Thymus (tissue), 11 donors: Measurements from ENCODE around the gene RPRD2. TPM values are rescaled to one million over a fixed set of nuclear protein-coding genes. Genes with fewer than 3 reads are reported as not detected.

ENCODE experiments used
- DNase-seq, 9 donors: peaks; one replicate each; pipeline ENCODE4 v3.0.0-alpha.2; 2013; ENCODE audit warnings: low spot score in 9 of 9, low read depth in 6 of 9, missing footprints in 1 of 9
- H3K27ac ChIP-seq, 2 donors: one replicate each; pipeline ENCODE4 v1.5.1; 2013; ENCODE audit warnings: control low read depth in 1 of 2, low read depth in 1 of 2, low read length in 1 of 2, mild to moderate bottlenecking in 1 of 2, moderate library complexity in 1 of 2
- H3K27me3 ChIP-seq, 2 donors: one replicate each; pipeline ENCODE4 v1.5.1; 2013; ENCODE audit warnings: low read length in 1 of 2; ENCODE audit not compliant: control insufficient read depth in 2 of 2, insufficient read depth in 1 of 2
- H3K36me3 ChIP-seq, 2 donors: one replicate each; pipeline ENCODE4 v1.5.1; 2013; ENCODE audit warnings: low read length in 1 of 2, mild to moderate bottlenecking in 1 of 2, moderate library complexity in 1 of 2; ENCODE audit not compliant: control insufficient read depth in 2 of 2, insufficient read depth in 2 of 2
- H3K4me1 ChIP-seq, 2 donors: one replicate each; pipeline ENCODE4 v1.5.1; 2013; ENCODE audit warnings: low read length in 2 of 2; ENCODE audit not compliant: control insufficient read depth in 2 of 2, insufficient read depth in 2 of 2
- H3K4me3 ChIP-seq, 2 donors: one replicate each; pipeline ENCODE4 v1.5.1; 2013; ENCODE audit warnings: low read length in 2 of 2, control low read depth in 1 of 2, mild to moderate bottlenecking in 1 of 2
- H3K9me3 ChIP-seq, 2 donors: one replicate each; pipeline ENCODE4 v1.5.1; 2013; ENCODE audit warnings: low read length in 1 of 2, mild to moderate bottlenecking in 1 of 2; ENCODE audit not compliant: control insufficient read depth in 2 of 2, insufficient read depth in 1 of 2
- WGBS: extraction: QIAGEN DNeasy Blood & Tissue Kit; methylation state at CpG from one replicate; pipeline ENCODE4 v1.1.7; 2013; 5-methylcytosine and 5-hydroxymethylcytosine counted together
- polyA plus RNA-seq: library from polyadenylated mRNA; stranded (reverse); fragments of 200-250 nt; gene quantifications from one replicate; pipeline ENCODE4 v1.2.3, GENCODE V29; 2013
- total RNA-seq: library from RNA; stranded (reverse); fragments of 120-200 nt; gene quantifications from one replicate; pipeline ENCODE4 v1.2.4, GENCODE V29; 2013
- donor health status: healthy.

RPRD2 gene
- total and polyA plus RNA-seq, 2 donors, result 6.2 to 7.1 TPM

DNA sequence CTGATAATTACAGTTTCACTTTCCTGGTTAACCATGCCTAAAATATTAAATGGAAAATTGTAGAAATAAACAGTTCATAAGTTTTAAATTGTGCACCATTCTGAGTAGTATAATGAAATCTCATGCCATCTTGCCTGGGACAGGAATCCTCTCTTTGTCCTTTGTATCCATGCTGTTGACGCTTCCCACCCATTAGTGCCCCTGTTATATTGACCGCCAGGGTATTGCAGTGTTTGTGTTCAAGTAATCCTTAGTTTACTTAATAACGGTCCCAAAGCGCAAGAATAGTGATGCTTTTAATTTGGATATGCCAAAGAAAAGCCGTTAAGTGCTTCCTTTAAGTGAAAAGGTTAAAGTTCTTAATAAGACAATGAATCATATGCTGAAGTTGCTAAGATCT lies 41.7 kb downstream of the RPRD2 start:
- Histone ChIP-seq H3K4me1 (no peaks in the 10 kb centered on the region), H3K4me3 (no peak overlapping the region), H3K36me3 (no peaks in the 10 kb centered on the region), H3K27me3 (no peaks in the 10 kb centered on the region), H3K9me3 (no peaks in the 10 kb centered on the region), H3K27ac (no peak overlapping the region)
- WGBS, result 98% methylated on average over 5 of the region's 5 CpGs
- DNase-seq, result no peak

DNA sequence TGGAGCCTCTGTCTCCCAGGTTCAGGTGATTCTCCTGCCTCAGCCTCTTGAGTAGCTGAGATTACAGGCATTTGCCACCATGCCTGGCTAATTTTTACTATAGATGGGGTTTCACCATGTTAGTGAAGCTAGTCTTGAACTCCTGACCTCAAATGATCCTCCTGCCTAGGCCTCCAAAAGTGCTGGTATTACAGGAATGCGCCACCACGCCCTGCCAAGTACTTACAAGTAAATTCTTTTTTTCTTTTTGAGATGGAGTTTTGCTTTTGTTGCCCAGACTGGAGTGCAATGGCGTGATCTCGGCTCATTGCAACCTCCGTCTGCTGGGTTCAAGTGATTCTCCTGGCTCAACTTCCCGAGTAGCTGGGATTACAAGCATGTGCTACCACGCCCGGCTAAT lies 42.5 kb downstream of the RPRD2 start:
- WGBS, result 92% methylated on average over 8 of the region's 8 CpGs

DNA sequence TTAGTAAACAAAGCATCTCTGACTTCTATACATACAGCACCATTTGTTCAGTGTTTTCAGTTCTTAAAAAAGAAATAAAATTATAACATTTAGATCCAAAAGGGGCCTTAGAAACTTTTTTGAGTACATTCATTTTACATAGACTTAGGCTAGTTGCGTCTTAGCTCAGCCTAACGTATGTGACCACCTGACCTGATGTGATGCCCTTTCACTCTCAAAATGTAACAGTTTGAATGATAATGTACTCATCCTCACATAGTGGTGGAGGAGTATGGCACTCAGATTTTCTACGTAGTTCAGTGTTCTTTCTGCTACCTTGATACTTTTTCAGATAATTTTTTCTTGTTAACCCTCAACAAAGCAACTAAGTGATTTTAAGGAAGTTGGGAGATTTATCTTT lies 43.4 kb downstream of the RPRD2 start:
- H3K36me3 ChIP-seq, result peaks cover 0 to 2% of the 10 kb centered on the region in 2 donors
- 89% methylated on average over 3 of the region's 3 CpGs for WGBS
- no peaks in the 10 kb centered on the region for H3K4me1 ChIP-seq
- H3K9me3 ChIP-seq, result no peaks in the 10 kb centered on the region
- no peaks in the 10 kb centered on the region for H3K27me3 ChIP-seq
- H3K4me3 ChIP-seq, result no peak overlapping the region
- DNase-seq, result no peak
- H3K27ac ChIP-seq, result no peak overlapping the region

More for the DNA sequence above, 42.5 kb downstream of the RPRD2 start:
- Histone ChIP-seq H3K4me3 (no peak overlapping the region), H3K36me3 (no peaks in the 10 kb centered on the region), H3K27me3 (no peaks in the 10 kb centered on the region), H3K9me3 (no peaks in the 10 kb centered on the region), H3K27ac (no peak overlapping the region), H3K4me1 (no peaks in the 10 kb centered on the region)
- DNase-seq, result no peak

DNA sequence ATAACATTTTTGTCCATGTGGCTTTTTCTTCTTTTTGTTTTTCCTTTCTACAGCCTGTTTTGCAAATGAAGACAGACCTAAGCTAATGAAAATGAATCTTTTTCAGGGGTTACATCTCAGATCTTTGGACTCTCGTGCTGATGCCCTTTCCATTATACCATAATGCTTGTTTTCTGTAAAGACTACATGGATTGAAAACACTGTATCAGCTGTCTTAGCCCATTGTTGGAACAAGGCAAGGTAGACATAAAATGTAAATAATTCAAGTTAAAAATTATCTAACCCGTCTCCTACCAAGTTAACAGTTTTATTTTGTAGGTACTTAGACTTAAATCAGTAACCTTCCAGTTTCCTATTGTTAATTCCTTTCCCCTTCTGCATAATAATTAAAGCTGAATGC lies 44.9 kb downstream of the RPRD2 start:
- Histone ChIP-seq H3K27ac (no peak overlapping the region), H3K4me3 (no peak overlapping the region), H3K4me1 (no peaks in the 10 kb centered on the region), H3K9me3 (no peaks in the 10 kb centered on the region), H3K27me3 (no peaks in the 10 kb centered on the region), H3K36me3 (peaks cover 0 to 2% of the 10 kb centered on the region in 2 donors)
- no peak for DNase-seq
- 100% methylated on average over 2 of the region's 2 CpGs for WGBS

DNA sequence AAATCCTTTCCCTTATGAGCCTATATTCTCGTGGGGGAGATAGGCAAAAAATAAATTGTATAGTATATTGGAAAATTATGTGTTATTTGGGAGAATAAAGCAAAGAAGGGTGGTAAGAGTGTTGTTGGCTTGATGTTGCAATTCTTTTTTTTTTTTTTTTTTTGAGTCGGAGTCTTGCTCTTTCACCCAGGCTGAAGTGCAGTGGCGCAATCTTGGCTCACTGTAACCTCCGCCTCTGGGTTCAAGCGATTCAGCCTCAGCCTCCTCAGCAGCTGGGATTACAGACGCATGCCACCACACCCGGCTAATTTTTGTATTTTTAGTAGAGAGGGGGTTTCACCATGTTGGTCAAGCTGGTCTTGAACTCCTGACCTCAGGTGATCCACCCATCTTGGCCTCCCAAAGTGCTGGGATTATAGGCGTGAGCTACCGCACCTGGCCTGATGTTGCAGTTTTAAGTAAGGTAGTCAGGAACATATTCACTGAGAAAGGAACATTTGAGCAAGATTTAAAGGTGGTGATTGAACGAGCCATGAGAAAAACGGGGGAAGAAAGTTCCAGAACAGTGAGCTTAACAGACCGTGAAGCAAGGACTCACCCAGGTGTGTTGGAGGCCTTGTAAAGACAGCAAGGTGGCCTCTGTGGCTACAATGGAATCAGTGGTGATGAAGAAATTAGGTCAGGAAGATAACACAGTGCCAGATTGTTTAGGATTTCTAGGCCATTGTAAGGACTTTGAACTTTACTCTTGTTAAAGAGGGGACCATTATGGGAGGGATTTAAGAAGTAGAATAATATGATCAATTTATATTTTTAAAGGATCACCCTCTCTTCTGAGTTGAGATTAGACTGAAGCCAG lies 45.8 kb downstream of the RPRD2 start:
- DNase-seq, result no peak
- no peak overlapping the region for H3K4me3 ChIP-seq
- H3K9me3 ChIP-seq, result no peaks in the 10 kb centered on the region
- H3K27me3 ChIP-seq, result no peaks in the 10 kb centered on the region
- H3K4me1 ChIP-seq, result no peaks in the 10 kb centered on the region
- peaks cover 0 to 2% of the 10 kb centered on the region in 2 donors for H3K36me3 ChIP-seq
- H3K27ac ChIP-seq, result no peak overlapping the region
- WGBS, result 97% methylated on average over 12 of the region's 12 CpGs

DNA sequence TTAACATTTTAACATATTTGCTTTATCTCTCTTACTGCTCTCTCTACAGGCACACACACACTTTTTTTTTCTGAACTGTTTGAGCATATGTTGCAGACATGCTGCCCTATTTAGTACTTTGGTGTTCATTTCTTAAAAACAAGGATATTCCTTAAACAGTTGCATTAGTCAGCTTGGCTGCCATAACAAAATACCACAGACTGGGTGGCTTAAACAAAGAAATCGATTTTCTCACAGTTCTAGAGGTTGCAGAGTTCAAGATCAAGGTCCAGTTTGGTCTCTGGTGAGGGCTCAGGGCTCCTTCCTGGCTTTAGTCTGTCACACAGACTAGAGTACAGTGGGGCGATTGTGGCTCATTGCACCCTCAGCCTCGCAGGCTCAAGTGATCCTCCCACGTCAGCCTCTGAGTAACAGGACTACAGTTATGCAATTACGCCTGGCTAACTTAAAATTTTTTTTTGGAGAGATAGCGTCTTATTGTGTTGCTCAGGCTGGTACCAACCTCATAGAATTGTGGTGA lies 46.7 kb downstream of the RPRD2 start:
- 90% methylated on average over 6 of the region's 6 CpGs for WGBS
- DNase-seq, result no peak
- no peaks in the 10 kb centered on the region for H3K4me1 ChIP-seq

DNA sequence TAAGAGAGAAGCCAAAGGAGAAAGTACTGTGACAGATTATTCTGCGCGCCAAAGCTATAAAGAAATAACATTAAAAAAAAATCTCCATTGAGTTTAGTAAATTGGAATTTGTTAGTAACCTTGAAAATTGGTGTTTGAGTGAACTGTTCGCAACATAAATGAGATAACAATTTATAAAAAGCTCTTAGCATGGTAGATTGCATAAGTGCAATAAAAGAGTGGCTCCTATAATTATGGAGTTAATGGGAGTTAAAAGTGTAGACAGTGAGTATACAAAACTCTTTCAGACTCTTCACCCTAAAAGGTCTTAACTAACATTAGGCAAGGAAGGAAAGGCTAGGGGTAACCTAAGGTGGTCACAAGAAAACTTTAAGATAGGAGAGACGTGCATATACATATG lies 50.6 kb downstream of the RPRD2 start:
- Histone ChIP-seq H3K9me3 (no peaks in the 10 kb centered on the region), H3K36me3 (peaks cover 6 to 9% of the 10 kb centered on the region in 2 donors), H3K27ac (no peak overlapping the region), H3K27me3 (no peaks in the 10 kb centered on the region), H3K4me3 (no peak overlapping the region), H3K4me1 (no peaks in the 10 kb centered on the region)
- DNase-seq, result no peak
- 98% methylated on average over 4 of the region's 4 CpGs for WGBS

More for the DNA sequence above, 46.7 kb downstream of the RPRD2 start:
- Histone ChIP-seq H3K36me3 (peaks cover 0 to 2% of the 10 kb centered on the region in 2 donors), H3K27me3 (no peaks in the 10 kb centered on the region), H3K9me3 (no peaks in the 10 kb centered on the region), H3K4me3 (no peak overlapping the region), H3K27ac (no peak overlapping the region)

DNA sequence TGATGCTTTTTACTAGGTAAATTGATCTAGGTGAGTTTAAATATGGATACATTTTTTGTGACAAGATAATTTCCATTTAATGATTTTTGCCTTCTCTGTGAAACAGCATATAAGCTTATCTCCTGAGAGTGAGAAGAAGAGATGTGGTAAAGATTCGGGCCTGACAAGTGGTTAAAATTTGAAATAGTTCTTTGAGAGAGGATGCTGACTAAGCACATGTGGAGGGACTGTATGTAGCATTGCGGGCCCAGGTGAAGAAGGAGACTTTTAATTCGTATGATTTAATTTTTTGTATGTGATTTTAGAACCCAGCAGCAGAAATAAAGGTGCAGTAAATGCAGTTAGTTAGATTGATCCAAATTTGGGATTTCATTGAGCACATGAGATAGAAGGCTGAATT lies 51.9 kb downstream of the RPRD2 start:
- WGBS, result 95% methylated on average over 3 of the region's 3 CpGs
- Histone ChIP-seq H3K4me3 (no peak overlapping the region), H3K9me3 (no peaks in the 10 kb centered on the region), H3K27me3 (no peaks in the 10 kb centered on the region), H3K4me1 (no peaks in the 10 kb centered on the region), H3K36me3 (peaks cover 9 to 18% of the 10 kb centered on the region in 2 donors), H3K27ac (no peak overlapping the region)
- no peak for DNase-seq

DNA sequence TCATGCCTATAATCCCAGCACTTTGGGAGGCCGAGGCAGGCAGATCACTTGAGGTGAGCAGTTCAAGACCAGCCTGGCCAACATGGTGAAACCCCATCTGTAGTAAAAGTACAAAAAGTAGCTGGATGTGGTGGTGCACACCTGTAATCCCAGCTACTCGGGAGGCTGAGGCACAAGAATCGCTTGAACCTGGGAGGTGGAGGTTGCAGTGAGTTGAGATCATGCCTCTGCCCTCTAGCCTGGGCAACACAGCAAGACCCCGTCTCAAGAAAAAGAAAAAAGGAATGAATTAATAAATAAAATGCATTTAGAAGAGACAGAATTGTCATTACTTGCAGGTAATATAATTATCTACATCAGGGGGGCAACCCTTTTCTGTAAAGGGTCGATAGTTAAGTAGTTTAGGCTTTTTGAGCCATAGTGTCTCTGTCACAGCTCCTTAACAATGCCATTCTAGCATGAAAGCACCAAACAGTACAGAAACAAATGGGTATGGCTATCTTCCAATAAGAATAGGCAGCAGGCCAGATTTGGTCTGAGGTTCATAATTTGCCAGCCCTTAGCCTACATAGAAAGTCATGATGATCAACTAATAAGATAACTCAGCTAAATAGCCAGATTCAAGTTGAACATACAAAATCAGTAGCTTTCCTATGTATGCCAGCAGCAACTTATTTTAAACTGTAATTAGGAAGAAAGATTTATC lies 56.8 kb downstream of the RPRD2 start:
- H3K27me3 ChIP-seq, result no peaks in the 10 kb centered on the region
- no peak for DNase-seq
- no peak overlapping the region for H3K4me3 ChIP-seq
- 99% methylated on average over 5 of the region's 5 CpGs for WGBS
- H3K4me1 ChIP-seq, result no peaks in the 10 kb centered on the region
- no peak overlapping the region for H3K27ac ChIP-seq
- H3K36me3 ChIP-seq, result peaks cover 10 to 31% of the 10 kb centered on the region in 2 donors
- no peaks in the 10 kb centered on the region for H3K9me3 ChIP-seq
